Endometrial microvascular endothelial cells (primary cell): ENCODE measurements around the gene ASPN. TPM values are rescaled to one million over a fixed set of nuclear protein-coding genes. Genes with fewer than 3 reads are reported as not detected.
"Not testable (repeated sequence)": the region's sequence is repeated elsewhere in the genome, so short reads cannot be mapped to it uniquely, and the experiment has no call there.

Source experiments
- in situ Hi-C: cut with HindIII; loops from 2 replicates; pipeline ENCODE4 v1.10.0; 2017; ENCODE audit warnings: low sequenced_read_pairs, low pct_unique_long_range_greater_than_20kb; ENCODE audit errors: inconsistent ontology term
- total RNA-seq: library from RNA; depleted of rRNA; stranded (reverse); fragments of >200 nt; gene quantifications from one replicate; pipeline ENCODE4 v1.2.3, GENCODE V29; 2015; ENCODE audit errors: inconsistent ontology term

The ASPN gene
- total RNA-seq, 1 donor from 2014 or later = not detected

DNA sequence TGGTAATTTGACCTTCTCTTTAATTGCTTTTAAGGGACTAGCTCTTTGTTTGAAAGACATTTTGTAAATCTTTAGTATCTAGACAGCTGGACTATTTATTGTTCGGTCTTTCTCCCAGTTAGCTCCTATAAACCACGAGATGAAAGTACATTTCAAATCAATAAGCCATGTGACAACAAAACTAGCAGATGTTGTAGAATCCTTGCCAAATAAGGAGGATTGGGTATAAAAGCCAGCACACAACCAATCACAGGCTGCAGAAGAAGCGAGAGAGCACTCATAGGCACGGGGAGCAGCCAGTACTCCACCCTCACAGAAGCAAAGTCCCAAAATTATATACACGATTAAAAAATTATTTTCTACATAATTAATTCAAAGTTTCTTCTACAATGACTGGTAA is 50.0 kb downstream of the ASPN start:
- in situ Hi-C loops = no loop called here

DNA sequence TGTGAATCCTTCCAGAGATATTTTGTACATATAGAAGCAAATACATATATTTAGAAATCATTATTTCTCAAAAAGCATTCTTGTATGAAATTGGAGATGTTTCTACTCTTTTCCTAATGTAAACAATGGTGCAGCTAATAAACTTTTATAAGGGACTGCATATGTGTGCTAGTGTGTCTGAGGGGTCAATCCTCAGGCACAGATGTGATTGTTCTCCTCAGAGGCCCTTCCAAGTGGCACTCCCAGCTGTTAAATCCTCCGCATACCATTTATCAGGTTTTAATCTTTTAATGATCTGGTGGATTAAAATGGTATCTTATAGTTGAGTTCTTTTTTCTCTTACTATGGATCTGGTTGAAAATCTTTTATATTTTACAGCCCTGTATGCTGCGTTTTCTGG is 52.5 kb downstream of the ASPN start:
- in situ Hi-C loops = no loop called here

DNA sequence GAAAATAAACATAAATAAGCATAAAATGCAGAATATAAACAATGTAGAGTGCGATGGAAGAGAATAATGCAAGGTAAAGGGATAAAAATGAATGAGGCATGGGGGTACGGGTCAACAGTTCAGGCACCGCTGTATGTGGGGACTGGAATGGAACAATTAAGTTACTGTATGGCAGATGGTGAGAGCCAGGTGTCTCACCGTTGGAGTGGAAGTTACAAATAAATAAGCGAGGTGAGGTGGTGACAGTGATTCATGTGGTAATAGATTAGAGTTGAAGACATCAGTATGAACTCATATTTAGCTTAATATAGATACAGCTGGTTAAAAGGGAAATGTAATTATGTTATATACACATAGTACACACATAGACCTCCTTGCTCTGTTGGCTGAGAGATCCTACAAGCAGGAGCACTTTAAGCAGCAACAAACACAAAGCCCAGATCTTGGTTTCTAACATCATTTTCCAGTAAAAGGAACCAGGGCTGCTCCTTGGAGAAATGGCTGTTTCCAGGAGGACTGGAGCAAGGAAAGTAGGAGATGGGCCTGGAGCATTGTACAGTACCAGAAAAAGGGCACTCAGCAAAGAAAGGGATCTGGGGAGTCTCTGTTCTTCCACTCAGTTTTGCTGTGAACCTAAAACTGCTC is 55.7 kb downstream of the ASPN start:
- in situ Hi-C loops = no loop called here

- in situ Hi-C loops = no loop called here
These were observed 56.8 kb downstream of the ASPN start for GRCh38 chr9:92425474-92425873.

DNA sequence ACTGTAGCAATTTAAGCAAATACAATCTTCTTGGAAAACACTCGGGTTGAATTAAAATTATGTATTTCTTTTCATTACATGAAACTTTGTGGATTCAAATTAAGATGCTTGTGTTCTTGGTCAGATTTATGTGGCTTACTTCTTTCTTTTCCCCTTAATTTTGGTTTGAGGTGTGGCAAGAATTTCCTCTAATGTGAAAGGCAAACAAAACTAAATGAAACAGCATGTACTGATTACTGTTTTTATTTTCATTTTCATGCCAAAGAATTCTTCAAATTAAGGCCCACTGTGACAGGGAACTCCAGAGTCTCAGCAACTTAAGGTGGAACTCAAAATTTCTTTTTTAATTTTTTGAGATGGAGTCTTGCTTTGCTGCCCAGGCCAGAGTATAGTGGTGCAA is 58.0 kb downstream of the ASPN start, which contains the start of gene OMD:
Gene OMD, minus strand, starts transcription at position 132 of the 400 bp plus-strand sequence. CDS start 6,913 bp downstream, outside the sequence.
- in situ Hi-C loops = no loop called here

GRCh38 chr9:92423612-92424011 is 58.7 kb downstream of the ASPN start:
- in situ Hi-C loops = no loop called here

DNA sequence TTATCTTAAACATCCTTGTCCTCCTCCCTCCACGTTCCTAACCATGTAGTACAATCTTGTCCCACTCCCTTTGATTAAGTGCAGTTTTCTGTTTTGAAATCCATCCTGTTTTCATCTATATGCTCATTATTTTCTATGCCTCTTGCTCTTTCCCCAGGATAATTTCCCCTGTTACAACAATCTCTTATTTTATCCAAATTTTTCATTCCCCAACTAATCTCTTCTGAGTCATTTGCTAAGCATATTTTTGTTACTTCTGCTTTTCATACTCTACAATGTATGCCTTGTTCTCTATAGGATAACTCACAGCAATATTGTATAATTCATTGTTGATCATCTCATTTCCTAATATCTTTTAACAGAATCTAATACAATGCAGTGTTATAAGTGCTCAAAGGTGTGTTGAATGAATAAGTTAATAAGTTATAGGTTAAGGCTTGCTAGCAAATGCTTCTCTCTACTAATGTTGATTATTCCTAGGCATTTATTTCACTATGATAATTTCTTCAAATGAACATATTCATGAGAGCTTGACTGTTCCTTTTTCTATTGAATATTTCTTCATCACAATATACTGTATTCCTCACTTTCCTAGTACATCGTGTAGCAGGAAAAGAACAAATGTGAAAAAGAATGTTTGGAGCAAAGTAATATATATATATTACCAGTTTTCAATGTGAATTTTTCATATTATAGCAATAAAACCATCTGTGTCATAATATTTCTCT is 59.5 kb downstream of the ASPN start:
- in situ Hi-C loops = no loop called here

DNA sequence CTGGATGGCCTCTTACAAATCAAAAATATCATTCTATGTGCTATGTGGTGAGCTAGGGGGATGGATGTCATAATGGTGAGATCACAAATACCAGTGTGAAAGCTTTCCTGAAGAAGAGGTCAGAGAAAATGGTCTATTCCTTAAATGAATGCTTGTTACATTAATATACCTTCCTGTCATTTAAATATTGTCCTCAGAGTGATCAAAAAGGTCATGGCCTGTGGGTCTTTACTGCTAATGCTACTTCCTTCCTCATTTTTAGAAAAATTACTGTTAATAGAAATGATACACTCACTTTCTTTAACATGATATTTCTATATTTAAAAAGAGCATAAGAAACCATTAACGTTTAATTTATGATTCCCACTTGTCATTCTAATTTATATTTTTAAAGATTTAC is 67.7 kb downstream of the ASPN start:
- in situ Hi-C loops = no loop called here

DNA sequence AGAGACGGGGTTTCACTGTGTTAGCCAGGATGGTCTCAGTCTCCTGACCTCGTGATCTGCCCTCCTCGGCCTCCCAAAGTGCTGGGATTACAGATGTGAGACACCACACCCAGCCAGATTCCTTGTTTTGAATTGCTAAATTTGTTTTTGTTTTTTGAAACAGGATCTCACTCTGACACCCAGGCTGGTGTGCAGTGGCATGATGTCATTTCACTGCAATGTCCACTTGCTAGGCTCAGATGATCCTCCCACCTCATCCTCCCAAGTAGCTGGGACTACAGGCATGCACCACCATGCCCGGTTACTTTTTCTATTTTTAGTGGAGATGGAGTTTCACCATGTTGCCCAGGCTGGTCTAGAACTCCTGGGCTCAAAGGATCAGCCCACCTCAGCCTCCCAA is 71.1 kb downstream of the ASPN start:
- in situ Hi-C loops = not testable (repeated sequence)

DNA sequence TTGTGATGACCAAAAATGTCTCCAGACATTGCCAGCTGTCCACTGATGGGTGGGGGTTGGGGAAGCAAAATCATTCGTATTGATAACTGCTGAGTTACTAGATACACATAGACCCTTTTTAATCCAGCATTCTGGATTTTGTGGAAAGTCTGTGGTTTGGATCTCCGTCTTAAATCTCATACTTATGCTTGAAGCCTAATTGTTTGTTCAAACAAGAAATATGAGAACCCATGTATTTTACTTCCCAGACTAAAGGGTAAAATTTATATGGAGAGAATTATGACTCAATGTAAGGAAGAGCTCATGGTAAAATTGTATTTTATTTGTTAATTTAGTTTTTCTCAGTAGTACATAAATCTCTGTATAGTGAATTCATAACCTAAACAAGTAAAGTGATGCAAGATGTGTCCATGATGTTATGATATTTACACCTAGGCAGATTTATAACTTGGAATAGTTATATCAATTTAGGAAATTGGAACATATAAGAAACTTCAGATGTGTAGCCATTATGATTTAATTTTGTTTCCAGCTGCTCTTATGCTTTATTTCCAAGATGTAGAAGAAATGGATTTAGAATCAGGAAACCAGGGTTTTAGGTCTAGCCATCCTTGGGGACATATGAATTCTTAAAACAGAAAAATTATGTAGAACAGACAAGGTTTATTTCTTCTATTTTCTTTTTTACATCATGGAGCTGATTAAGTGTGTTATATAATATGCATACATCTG is 73.4 kb downstream of the ASPN start:
- in situ Hi-C loops = no loop called here

- in situ Hi-C loops = no loop called here
These were observed 74.5 kb downstream of the ASPN start for GRCh38 chr9:92407818-92408217.

DNA sequence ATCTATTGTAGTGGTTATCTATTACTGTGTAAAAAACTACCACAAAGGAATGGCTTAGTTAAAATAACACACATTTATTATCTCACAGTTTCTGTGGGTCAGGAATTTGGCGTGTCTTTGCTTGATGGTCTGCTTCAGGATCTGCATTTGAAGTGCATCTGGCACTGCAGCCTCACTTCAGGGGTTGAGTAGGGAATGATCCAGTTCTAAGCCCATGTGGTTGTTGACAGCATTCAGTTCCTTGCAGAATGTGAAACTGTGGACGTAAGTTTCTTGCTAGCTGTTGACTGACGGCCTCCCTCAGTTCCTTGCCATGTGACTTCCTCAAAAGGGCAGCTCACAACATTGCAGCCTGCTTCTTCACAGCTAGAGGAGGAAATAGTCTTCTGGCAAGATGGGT is 75.8 kb downstream of the ASPN start:
- in situ Hi-C loops = no loop called here

Other genes with a start within 250 kb of the ASPN start
- 170 TPM for gene IARS1, start 188.8 kb downstream of the ASPN start, total RNA-seq
- gene NOL8, start 157.2 kb downstream of the ASPN start, total RNA-seq = 13.4 TPM
- gene CENPP, start 156.6 kb downstream of the ASPN start, total RNA-seq = 3.6 TPM
- not detected for gene OGN, start 77.9 kb downstream of the ASPN start, total RNA-seq
- gene OMD, start 58.0 kb downstream of the ASPN start, total RNA-seq = not detected
- gene ECM2, start 53.5 kb upstream of the ASPN start, total RNA-seq = not detected
- gene IPPK, start 187.6 kb upstream of the ASPN start, total RNA-seq = 21.2 TPM